Kidney (tissue), 14 donors: ENCODE measurements around the gene RPL10. TPM values are rescaled to one million over a fixed set of nuclear protein-coding genes. Genes with fewer than 3 reads are reported as not detected.

Experiments
- DNase-seq, 5 donors: peaks; one replicate each; pipeline ENCODE4 v3.0.0-alpha.2; 2013 to 2020
- FAIRE-seq: peaks from 2 replicates; lab custom pipeline; 2012; peaks lifted over from hg19 to GRCh38; lab: Jason Lieb, UNC
- H3K27ac ChIP-seq, 2 donors: one replicate each; pipeline ENCODE4 v1.7.0; 2013; ENCODE audit warnings: low read depth in 2 of 2, low read length in 2 of 2, inconsistent platforms in 1 of 2
- H3K27me3 ChIP-seq: one replicate; pipeline ENCODE4 v1.7.1; 2013; ENCODE audit warnings: low read length, inconsistent platforms; ENCODE audit not compliant: control insufficient read depth, insufficient read depth
- H3K36me3 ChIP-seq, 3 donors: one replicate each; pipeline versions ENCODE4 v1.7.0 to v1.7.1; 2013; ENCODE audit warnings: low read length in 3 of 3, control low read depth in 1 of 3, inconsistent platforms in 1 of 3; ENCODE audit not compliant: insufficient read depth in 3 of 3, control insufficient read depth in 2 of 3
- H3K4me1 ChIP-seq, 3 donors: one replicate each; pipeline versions ENCODE4 v1.7.0 to v1.7.1; 2013; ENCODE audit warnings: low read length in 3 of 3, inconsistent platforms in 1 of 3, low read depth in 1 of 3; ENCODE audit not compliant: control insufficient read depth in 2 of 3, insufficient read depth in 2 of 3
- H3K4me3 ChIP-seq, 3 donors: one replicate each; pipeline versions ENCODE4 v1.7.0 to v1.8.1; 2013; ENCODE audit warnings: low read length in 3 of 3, control low read depth in 1 of 3, inconsistent platforms in 1 of 3
- H3K9ac ChIP-seq, 3 donors: one replicate each; pipeline versions ENCODE4 v1.7.0 to v1.7.1; 2013; ENCODE audit warnings: low read length in 3 of 3, control low read depth in 1 of 3, inconsistent platforms in 1 of 3
- H3K9me3 ChIP-seq, 3 donors: one replicate each; pipeline versions ENCODE4 v1.7.0 to v1.7.1; 2013; ENCODE audit warnings: low read length in 3 of 3, control low read depth in 1 of 3, inconsistent platforms in 1 of 3; ENCODE audit not compliant: control insufficient read depth in 2 of 3, insufficient read depth in 1 of 3
- intact Hi-C: fragments of 100-400 bp; cut with DNase I; formaldehyde crosslinking; loops from one replicate; pipeline ENCODE4 v1.11.1; 2022
- polyA plus RNA-seq: library from polyadenylated mRNA; stranded (reverse); fragments of 350-450 nt; fragmentation: Illumina TruSeq; extraction: RNeasy Lipid Tissue Mini Kit (QIAGEN cat#74804); gene quantifications from one replicate; pipeline ENCODE4 v1.2.3, GENCODE V29; 2014; ENCODE audit warnings: low read depth, low replicate concordance; ENCODE audit not compliant: insufficient read depth
- total RNA-seq: library from RNA; stranded (reverse); fragmentation: NEBNext Ultra II Directional; extraction: Animal tissue kit (Norgen Biotek cat#: 25700); gene quantifications from one replicate; pipeline ENCODE4 v1.2.1, GENCODE V29; 2021
- TF ChIP-seq, protein P1 (sequence below): IDR thresholded peaks from 3 replicates; pipeline ENCODE4 v1.5.1; 2012; ENCODE audit warnings: mild to moderate bottlenecking, moderate library complexity, borderline replicate concordance; ENCODE audit not compliant: insufficient read depth; ENCODE audit errors: extremely low read depth
- donor health status: control.
- donor health status: control.
- donor health status: control.
- donor health status: control.
- donor health status: control.
- donor health status: DM: yes; HTN: yes; CAD: no.
- donor health status: Normal renal cell carcinoma (clear cell type).

The RPL10 gene
- total and polyA plus RNA-seq, 2 donors from 2014 or later, result 2,684 to 2,858 TPM

GRCh38 chrX:154401918-154402621 lies 3.9 kb downstream of the RPL10 start:
- FAIRE-seq (no peak), DNase-seq (no peak)
- H3K4me3 ChIP-seq, result no peak overlapping the region

DNA sequence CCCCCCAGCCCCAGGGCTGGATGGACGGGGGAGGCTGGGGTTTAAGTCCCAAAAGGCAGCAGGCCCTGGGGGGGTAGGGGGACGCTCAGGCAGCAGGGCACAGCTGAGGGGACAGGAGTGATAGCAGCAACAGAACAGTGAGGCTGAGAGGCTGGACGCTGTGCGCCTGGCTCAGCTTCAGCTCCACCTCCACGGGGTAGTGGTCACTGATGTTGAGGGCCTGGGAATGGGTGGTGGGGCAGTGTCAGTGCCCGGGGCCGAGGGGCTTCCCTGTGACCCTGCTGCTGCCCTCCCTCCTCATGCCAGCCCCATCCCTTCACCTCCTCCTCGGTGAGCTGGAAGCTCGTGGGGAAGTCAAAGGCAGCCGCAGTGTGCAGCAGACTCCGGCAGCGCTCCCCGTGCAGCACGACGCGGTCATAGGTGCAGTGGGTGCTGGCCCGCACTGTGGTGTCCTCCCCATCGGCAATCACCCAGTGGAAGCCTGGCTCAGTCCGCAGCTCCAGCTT lies 4.5 kb downstream of the RPL10 start:
- TF ChIP-seq, protein P1, sequence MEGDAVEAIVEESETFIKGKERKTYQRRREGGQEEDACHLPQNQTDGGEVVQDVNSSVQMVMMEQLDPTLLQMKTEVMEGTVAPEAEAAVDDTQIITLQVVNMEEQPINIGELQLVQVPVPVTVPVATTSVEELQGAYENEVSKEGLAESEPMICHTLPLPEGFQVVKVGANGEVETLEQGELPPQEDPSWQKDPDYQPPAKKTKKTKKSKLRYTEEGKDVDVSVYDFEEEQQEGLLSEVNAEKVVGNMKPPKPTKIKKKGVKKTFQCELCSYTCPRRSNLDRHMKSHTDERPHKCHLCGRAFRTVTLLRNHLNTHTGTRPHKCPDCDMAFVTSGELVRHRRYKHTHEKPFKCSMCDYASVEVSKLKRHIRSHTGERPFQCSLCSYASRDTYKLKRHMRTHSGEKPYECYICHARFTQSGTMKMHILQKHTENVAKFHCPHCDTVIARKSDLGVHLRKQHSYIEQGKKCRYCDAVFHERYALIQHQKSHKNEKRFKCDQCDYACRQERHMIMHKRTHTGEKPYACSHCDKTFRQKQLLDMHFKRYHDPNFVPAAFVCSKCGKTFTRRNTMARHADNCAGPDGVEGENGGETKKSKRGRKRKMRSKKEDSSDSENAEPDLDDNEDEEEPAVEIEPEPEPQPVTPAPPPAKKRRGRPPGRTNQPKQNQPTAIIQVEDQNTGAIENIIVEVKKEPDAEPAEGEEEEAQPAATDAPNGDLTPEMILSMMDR, result no peak
- peaks cover 0 to 18% (median 7%) of the 10 kb centered on the region in 3 donors for H3K4me1 ChIP-seq
- H3K9me3 ChIP-seq, result no peaks in the 10 kb centered on the region
- no peak overlapping the region for H3K4me3 ChIP-seq
- peaks cover 2 to 15% (median 8%) of the 10 kb centered on the region in 3 donors for H3K36me3 ChIP-seq
- H3K27me3 ChIP-seq, result no peaks in the 10 kb centered on the region
- no peak overlapping the region for H3K9ac ChIP-seq
- no peak overlapping the region for H3K27ac ChIP-seq
- no peak for FAIRE-seq
- peak in 1 of 5 donors; percentile 73 for DNase-seq
- intact Hi-C loops, result no loop called here

More at GRCh38 chrX:154401918-154402621, 3.9 kb downstream of the RPL10 start:
- H3K9me3 ChIP-seq, result no peaks in the 10 kb centered on the region
- H3K36me3 ChIP-seq, result peaks cover 2 to 15% (median 8%) of the 10 kb centered on the region in 3 donors
- no peak overlapping the region for H3K27ac ChIP-seq
- no peak overlapping the region for H3K9ac ChIP-seq
- TF ChIP-seq, protein P1, result no peak
- intact Hi-C loops, result no loop called here
- peaks cover 0 to 19% (median 7%) of the 10 kb centered on the region in 3 donors for H3K4me1 ChIP-seq
- no peaks in the 10 kb centered on the region for H3K27me3 ChIP-seq

GRCh38 chrX:154403192-154403591 lies 5.0 kb downstream of the RPL10 start:
- Histone ChIP-seq H3K27me3 (no peaks in the 10 kb centered on the region), H3K4me3 (no peak overlapping the region), H3K9ac (no peak overlapping the region), H3K4me1 (peaks cover 0 to 18% (median 7%) of the 10 kb centered on the region in 3 donors), H3K36me3 (peaks cover 2 to 15% (median 8%) of the 10 kb centered on the region in 3 donors), H3K9me3 (no peaks in the 10 kb centered on the region), H3K27ac (no peak overlapping the region)
- intact Hi-C loops, result no loop called here
- DNase-seq (no peak), FAIRE-seq (no peak)
- TF ChIP-seq, protein P1, result no peak
